Fibroblast of skin of abdomen (primary cell): ENCODE results near the gene KCNC2.

Experiments
- DNase-seq: peaks from one replicate; pipeline ENCODE4 v3.0.0-alpha.2; 2013

Gene KCNC2

GRCh38 chr12:75047885-75048525 is 161.6 kb downstream of the KCNC2 start:
- no peak for DNase-seq

- DNase-seq = no peak
Measured at GRCh38 chr12:75042125-75042524, 167.5 kb downstream of the KCNC2 start.

GRCh38 chr12:75041472-75041871 is 168.2 kb downstream of the KCNC2 start:
- DNase-seq = no peak

DNA sequence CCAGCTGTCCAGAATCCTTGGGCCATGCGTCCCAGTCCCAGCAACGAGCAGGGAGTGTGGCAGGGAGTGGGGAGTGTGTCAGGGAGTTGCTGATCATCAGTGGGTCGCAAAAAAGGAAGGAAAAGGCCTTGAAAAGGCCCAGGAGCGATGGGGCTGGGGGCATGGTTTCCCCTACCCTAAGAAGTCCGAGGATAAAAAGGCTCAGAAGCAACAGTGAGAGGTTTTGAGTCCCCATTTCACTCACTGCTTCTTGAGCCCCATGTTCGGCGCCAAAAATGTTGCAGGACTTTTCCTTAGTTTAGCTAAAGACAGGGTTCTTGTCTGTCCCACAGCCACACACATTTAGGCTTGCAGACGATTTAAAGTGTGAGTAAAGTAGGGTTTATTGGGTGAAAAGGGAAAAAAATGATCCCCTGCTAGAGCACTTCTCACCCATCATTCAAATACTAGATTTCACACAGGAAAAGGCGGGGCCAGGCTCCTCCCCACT is 189.5 kb downstream of the KCNC2 start:
- DNase-seq = no peak

DNA sequence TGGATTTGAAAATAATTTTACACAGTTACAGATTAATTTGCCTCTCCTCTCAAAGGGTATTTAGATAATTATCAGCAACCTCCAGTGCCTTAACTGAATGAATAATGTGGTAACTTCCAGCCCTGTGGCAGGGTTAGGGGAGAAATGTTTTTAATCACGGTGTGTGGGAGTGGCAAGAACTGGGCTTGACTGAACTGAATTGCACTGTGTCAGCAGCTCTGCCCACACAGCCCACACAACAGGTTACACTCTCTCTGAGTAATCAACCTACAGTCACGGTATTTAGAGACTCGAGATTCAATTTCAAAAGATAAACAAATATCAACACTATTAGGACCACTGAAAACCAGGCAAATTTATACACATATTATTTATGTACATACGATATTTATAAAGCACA is 198.5 kb downstream of the KCNC2 start:
- no peak for DNase-seq

DNA sequence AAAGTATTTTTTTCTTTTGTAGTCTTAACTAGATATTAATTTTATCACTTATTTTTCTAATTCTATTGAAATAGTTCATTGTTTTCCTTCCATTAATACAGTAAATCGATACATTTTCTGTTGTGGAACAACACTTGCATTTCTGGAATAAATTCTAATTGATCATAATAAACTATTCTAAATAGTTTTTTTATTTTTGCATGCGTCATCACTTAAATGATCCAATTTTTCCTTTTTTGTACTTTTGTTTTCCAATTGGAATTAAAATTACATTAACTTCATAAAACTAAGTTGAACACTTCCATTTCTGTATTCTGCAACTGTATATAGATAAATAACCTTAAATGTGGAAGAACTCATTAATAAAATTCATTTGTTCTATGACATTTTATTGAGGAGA is 202.5 kb downstream of the KCNC2 start:
- no peak for DNase-seq

DNA sequence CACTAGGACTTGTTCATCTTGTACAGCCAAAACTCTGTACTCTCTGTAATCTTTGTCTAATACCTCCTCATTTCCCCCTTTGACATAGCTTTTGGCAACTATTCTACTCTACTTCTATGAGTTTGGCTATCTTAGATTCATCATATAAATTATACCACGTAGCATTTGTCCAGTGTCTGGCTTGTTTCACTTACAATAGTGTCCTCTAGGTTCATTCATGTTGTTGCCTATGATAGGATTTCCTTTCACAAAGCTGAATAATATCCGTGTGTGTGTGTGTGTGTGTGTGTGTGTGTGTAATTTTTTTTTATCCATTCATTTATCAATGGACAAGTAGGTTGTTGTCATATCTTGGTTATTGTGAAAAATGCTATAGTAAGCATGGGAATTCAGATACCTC is 209.5 kb downstream of the KCNC2 start:
- DNase-seq = no peak

DNA sequence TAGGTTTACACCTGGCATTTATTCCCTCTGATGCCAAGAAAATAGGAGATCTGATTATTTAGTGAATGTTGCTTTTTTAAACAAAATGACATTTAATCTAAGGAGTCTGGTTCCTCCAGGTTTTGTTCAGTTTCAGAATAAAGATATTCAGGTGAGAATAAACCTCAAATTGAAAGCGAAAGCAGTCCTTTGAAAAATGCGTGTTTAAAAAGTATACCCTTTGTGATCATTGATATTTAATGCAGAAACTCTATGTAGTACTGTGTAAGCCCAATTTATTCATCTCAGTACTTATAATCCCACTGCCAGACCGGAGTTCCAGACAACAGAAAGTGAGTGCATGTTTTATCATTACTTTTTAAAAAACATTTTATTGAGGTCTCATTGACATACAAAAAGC is 210.2 kb downstream of the KCNC2 start:
- no peak for DNase-seq
